HepG2 (cell line): ENCODE results near the gene ALOX5AP. TPM values are rescaled to one million over a fixed set of nuclear protein-coding genes. Genes with fewer than 3 reads are reported as not detected.

Source experiments
- ATAC-seq: fragments of 200-7000 bp; cut with Tn5 transposase; 3 replicates; pipeline ENCODE4 v1.9.1; 2020; ENCODE audit warnings: mild to moderate bottlenecking, moderate library complexity
- BruUV-seq: library from RNA; stranded (reverse); fragments of 400-500 nt; replicated peaks from 2 replicates; lab custom pipeline; 2021; lab: Mats Ljungman, UMichigan
- CTCF ChIA-PET: fragments of 300-600 bp; formaldehyde crosslinking; extraction: SDS; loops from one replicate; lab custom pipeline; 2021; ENCODE audit warnings: low total read pairs, inconsistent platforms, low intra/inter-chr PET ratio; lab: Yijun Ruan, JAX
- POLR2A ChIA-PET: fragments of 350-600 bp; sonication (Branson Sonifier 250); formaldehyde crosslinking; loops from one replicate; lab custom pipeline; 2020; ENCODE audit warnings: antibody characterized with exemption, inconsistent platforms; lab: Yijun Ruan, JAX
- DNase-seq: peaks from one replicate; pipeline ENCODE4 v3.0.0-alpha.2; 2015; ENCODE audit warnings: low spot score
- FAIRE-seq: peaks from 3 replicates; lab custom pipeline; 2011; peaks lifted over from hg19 to GRCh38; lab: Jason Lieb, UNC
- H2AFZ ChIP-seq: one replicate; pipeline ENCODE4 v1.6.1; 2011; ENCODE audit warnings: low read length, inconsistent platforms
- H3K27ac ChIP-seq: fragments of 300-600 bp; 3 replicates; pipeline ENCODE4 v1.8.0; 2011; ENCODE audit warnings: mixed run types, mild to moderate bottlenecking, mixed read lengths, low read length, inconsistent platforms; ENCODE audit not compliant: insufficient read depth; ENCODE audit errors: extremely low read length
- H3K27me3 ChIP-seq, 2 experiments: fragments of 200-600 bp in 1 of 2; 2 replicates in 1 of 2; 3 replicates in 1 of 2; pipeline versions ENCODE4 v1.6.0 to v1.8.0; 2011; ENCODE audit warnings: low read length in 2 of 2, mild to moderate bottlenecking in 2 of 2, moderate library complexity in 2 of 2, inconsistent platforms in 1 of 2; ENCODE audit not compliant: insufficient read depth in 2 of 2, control insufficient read depth in 1 of 2
- H3K36me3 ChIP-seq, 2 experiments: fragments of 200-600 bp in 1 of 2; replicated peaks in 1 of 2; 2 replicates in 1 of 2; 3 replicates in 1 of 2; pipeline versions ENCODE4 v1.5.1 to v1.8.0; 2011; ENCODE audit warnings: low read length in 2 of 2, inconsistent platforms in 1 of 2; ENCODE audit not compliant: insufficient read depth in 2 of 2, control insufficient read depth in 1 of 2
- H3K4me1 ChIP-seq: 2 replicates; pipeline ENCODE4 v1.5.1; 2012; ENCODE audit warnings: low read length, inconsistent platforms; ENCODE audit not compliant: insufficient read depth
- H3K4me2 ChIP-seq: 2 replicates; pipeline ENCODE4 v1.6.0; 2011; ENCODE audit warnings: low read depth, low read length, inconsistent platforms
- H3K4me3 ChIP-seq, 3 experiments: fragments of 200-600 bp in 1 of 3; sonication (generic), shearing (Covaris generic) in 1 of 3; replicated peaks in 1 of 3; 2 replicates each; pipeline ENCODE4 v1.5.1; 2011 to 2016; ENCODE audit warnings: low read length in 3 of 3, inconsistent platforms in 2 of 3, low read depth in 2 of 3, mild to moderate bottlenecking in 2 of 3, control low read depth in 1 of 3, mixed read lengths in 1 of 3; ENCODE audit not compliant: insufficient read depth in 1 of 3
- H3K79me2 ChIP-seq: one replicate; pipeline ENCODE4 v1.6.1; 2011; ENCODE audit warnings: low read length, inconsistent platforms; ENCODE audit not compliant: insufficient read depth
- H3K9ac ChIP-seq: 2 replicates; pipeline ENCODE4 v1.6.0; 2011; ENCODE audit warnings: mild to moderate bottlenecking, low read depth, low read length, inconsistent platforms; ENCODE audit not compliant: insufficient read depth
- H3K9me3 ChIP-seq: 2 replicates; pipeline ENCODE4 v1.5.1; 2012; ENCODE audit warnings: mild to moderate bottlenecking, low read length
- H4K20me1 ChIP-seq: 2 replicates; pipeline ENCODE4 v1.6.0; 2011; ENCODE audit warnings: inconsistent platforms, mild to moderate bottlenecking, low read length, moderate library complexity; ENCODE audit not compliant: insufficient read depth
- ARHGAP35 ChIP-seq: sonication (generic); formaldehyde crosslinking; IDR thresholded peaks from 2 replicates; pipeline ENCODE4 v1.9.0; 2022; ENCODE audit warnings: mild to moderate bottlenecking, inconsistent platforms, moderate library complexity, missing genetic modification reagents, borderline replicate concordance
- CTCF ChIP-seq: sonication (generic); formaldehyde crosslinking; IDR thresholded peaks from 2 replicates; pipeline ENCODE4 v1.5.0; 2020; ENCODE audit warnings: mild to moderate bottlenecking, missing genetic modification reagents, moderate library complexity
- KAT7 ChIP-seq: IDR thresholded peaks from 2 replicates; pipeline ENCODE4 v1.6.1; 2018; ENCODE audit warnings: borderline replicate concordance, missing compliant biosample characterization
- MAFK ChIP-seq, 2 experiments: IDR thresholded peaks in 1 of 2; conservative IDR thresholded peaks in 1 of 2; 2 replicates each; pipeline ENCODE4 v1.6.1; 2011; ENCODE audit warnings: improper control_type of control experiment in 2 of 2, low read length in 2 of 2
- MED8 ChIP-seq: sonication (generic); formaldehyde crosslinking; IDR thresholded peaks from 2 replicates; pipeline ENCODE4 v1.8.1; 2023; ENCODE audit warnings: mild to moderate bottlenecking, missing genetic modification reagents; ENCODE audit not compliant: insufficient replicate concordance
- NCOA5 ChIP-seq: sonication (generic); formaldehyde crosslinking; IDR thresholded peaks from 2 replicates; pipeline ENCODE4 v1.4.0; 2020; ENCODE audit warnings: missing genetic modification reagents
- PAX8 ChIP-seq: sonication (generic); formaldehyde crosslinking; IDR thresholded peaks from 2 replicates; pipeline ENCODE4 v1.8.0; 2022; ENCODE audit warnings: mild to moderate bottlenecking, missing genetic modification reagents, borderline replicate concordance
- PPARG ChIP-seq: conservative IDR thresholded peaks from 2 replicates; pipeline ENCODE4 v1.6.1; 2016; ENCODE audit warnings: missing biosample characterization, missing genetic modification reagents
- SMARCC2 ChIP-seq: fragments of 450-650 bp; IDR thresholded peaks from 2 replicates; pipeline ENCODE4 v1.6.1; 2017; ENCODE audit warnings: antibody characterized with exemption, mild to moderate bottlenecking
- TMF1 ChIP-seq: sonication (generic); formaldehyde crosslinking; IDR thresholded peaks from 2 replicates; pipeline ENCODE4 v1.8.1; 2022; ENCODE audit warnings: low read depth, missing genetic modification reagents
- YY1 ChIP-seq: IDR thresholded peaks from 2 replicates; pipeline ENCODE4 v1.6.1; 2011; ENCODE audit warnings: low read length, low read depth, moderate library complexity, mild to moderate bottlenecking; ENCODE audit not compliant: insufficient read depth, insufficient replicate concordance
- ZC3H13 ChIP-seq: sonication (generic); formaldehyde crosslinking; IDR thresholded peaks from 2 replicates; pipeline ENCODE4 v1.8.1; 2023; ENCODE audit warnings: mild to moderate bottlenecking, missing genetic modification reagents, moderate library complexity
- ZFX ChIP-seq: sonication (generic); formaldehyde crosslinking; IDR thresholded peaks from 2 replicates; pipeline ENCODE4 v1.4.0; 2020; ENCODE audit warnings: mild to moderate bottlenecking, low read depth, missing genetic modification reagents, moderate library complexity
- ZIK1 ChIP-seq: sonication (generic); formaldehyde crosslinking; IDR thresholded peaks from 2 replicates; pipeline ENCODE4 v1.5.0; 2020; ENCODE audit warnings: mild to moderate bottlenecking, low read depth, missing genetic modification reagents, borderline replicate concordance
- ZNF564 ChIP-seq: sonication (generic); formaldehyde crosslinking; IDR thresholded peaks from 2 replicates; pipeline ENCODE4 v1.8.1; 2023; ENCODE audit warnings: mild to moderate bottlenecking, missing genetic modification reagents
- ZNF567 ChIP-seq: sonication (generic); formaldehyde crosslinking; IDR thresholded peaks from 2 replicates; pipeline ENCODE4 v1.8.1; 2023; ENCODE audit warnings: mild to moderate bottlenecking, missing genetic modification reagents, borderline replicate concordance
- ZNF691 ChIP-seq: sonication (generic); formaldehyde crosslinking; IDR thresholded peaks from 2 replicates; pipeline ENCODE4 v1.4.0; 2020; ENCODE audit warnings: missing genetic modification reagents, low read depth, mild to moderate bottlenecking, borderline replicate concordance
- WGBS: methylation state at CpG from one replicate; pipeline ENCODE4 v1.1.6; 2017; ENCODE audit warnings: low lambda C conversion rate; 5-methylcytosine and 5-hydroxymethylcytosine counted together
- in situ Hi-C: cut with HindIII; loops from 2 replicates; pipeline ENCODE4 v1.10.0; 2017; ENCODE audit warnings: low pct_unique_long_range_greater_than_20kb; ENCODE audit not compliant: extremely low pct_ligation_motif_present
- intact Hi-C: fragments of 100-400 bp; cut with micrococcal nuclease; formaldehyde crosslinking; loops from one replicate; pipeline ENCODE4 v1.10.0; 2022; ENCODE audit not compliant: unreplicated experiment
- polyA plus RNA-seq, 8 experiments: library from polyadenylated mRNA; depleted of rRNA in 3 of 8; stranded (reverse) in 7 of 8; unstranded in 1 of 8; fragments of >200 nt; fragmentation: Illumina TruSeq in 4 of 8; extraction: Trizol in 4 of 8; gene quantifications; 2 replicates each; pipeline versions ENCODE4 v1.2.1 to v1.2.3, GENCODE V29; 2011 to 2016; ENCODE audit warnings: low read depth in 4 of 8, missing spikeins in 1 of 8, mixed read lengths in 1 of 8; ENCODE audit not compliant: insufficient read depth in 1 of 8
- total RNA-seq, 5 experiments: library from RNA; depleted of rRNA; stranded (reverse); fragments of >200 nt; fragmentation: Illumina TruSeq; extraction: Trizol; gene quantifications; 2 replicates each; pipeline ENCODE4 v1.2.3, GENCODE V29; 2016; ENCODE audit warnings: low read depth in 1 of 5
- TF ChIP-seq, protein P1 (sequence below): IDR thresholded peaks from 2 replicates; pipeline ENCODE4 v1.6.1; 2016; ENCODE audit warnings: mild to moderate bottlenecking

ALOX5AP gene
- total and polyA plus RNA-seq, 2 of the 13 experiments (the other 11 are each of a cell fraction or from before 2014, with no cell fraction given) = 0.97 to 1.2 TPM

GRCh38 chr13:30743319-30744055 lies 8.1 kb downstream of the ALOX5AP start:
- no peak overlapping the region for H3K27ac ChIP-seq
- ChIA-PET CTCF (no interaction called here), POLR2A (interaction anchor here (0.9 kb wide), 1 partner anchor 127 kb away, joined by 3 read pairs; no protein-coding TSS in a partner anchor)
- no peaks in the 10 kb centered on the region for H3K79me2 ChIP-seq
- in situ Hi-C loops (loop anchor here (5.0 to 10.0 kb wide), 2 partner anchors 59 to 119 kb away; no protein-coding TSS in a partner anchor), intact Hi-C loops (no loop called here)
- TF ChIP-seq YY1 = no peak
- TF ChIP-seq TMF1 = no peak
- TF ChIP-seq ZNF567 (CRISPR knock-in tag) = no peak
- no peak for TF ChIP-seq PPARG (CRISPR knock-in tag)
- TF ChIP-seq ZNF564 (CRISPR knock-in tag) = no peak
- no peak for TF ChIP-seq ARHGAP35 (CRISPR knock-in tag)
- no peak for TF ChIP-seq PAX8 (CRISPR knock-in tag)
- no peak for TF ChIP-seq MAFK (conservative IDR thresholded peaks at IDR 0.05 in 1 of 2, IDR thresholded peaks at IDR 0.05 in 1 of 2; ENCODE audit: low read length in 2 of 2)
- no peak for TF ChIP-seq NCOA5
- no peak for TF ChIP-seq CTCF
- no peak for TF ChIP-seq ZC3H13 (CRISPR knock-in tag)
- no peak for TF ChIP-seq SMARCC2
- TF ChIP-seq ZIK1 (CRISPR knock-in tag) = no peak
- TF ChIP-seq, protein P1, sequence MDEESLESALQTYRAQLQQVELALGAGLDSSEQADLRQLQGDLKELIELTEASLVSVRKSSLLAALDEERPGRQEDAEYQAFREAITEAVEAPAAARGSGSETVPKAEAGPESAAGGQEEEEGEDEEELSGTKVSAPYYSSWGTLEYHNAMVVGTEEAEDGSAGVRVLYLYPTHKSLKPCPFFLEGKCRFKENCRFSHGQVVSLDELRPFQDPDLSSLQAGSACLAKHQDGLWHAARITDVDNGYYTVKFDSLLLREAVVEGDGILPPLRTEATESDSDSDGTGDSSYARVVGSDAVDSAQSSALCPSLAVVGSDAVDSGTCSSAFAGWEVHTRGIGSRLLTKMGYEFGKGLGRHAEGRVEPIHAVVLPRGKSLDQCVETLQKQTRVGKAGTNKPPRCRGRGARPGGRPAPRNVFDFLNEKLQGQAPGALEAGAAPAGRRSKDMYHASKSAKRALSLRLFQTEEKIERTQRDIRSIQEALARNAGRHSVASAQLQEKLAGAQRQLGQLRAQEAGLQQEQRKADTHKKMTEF (CRISPR knock-in tag) = no peak
- TF ChIP-seq KAT7 = no peak
- no peak for TF ChIP-seq ZNF691 (CRISPR knock-in tag)
- TF ChIP-seq ZFX = no peak
- TF ChIP-seq MED8 (CRISPR knock-in tag) = no peak
- peak overlapping the region in 1 of 3 experiments; percentile 19; a peak in 1 of 6 replicates for H3K4me3 ChIP-seq
- ATAC-seq (no peak), DNase-seq (peak; percentile 10), FAIRE-seq (no peak)
- H3K9ac ChIP-seq = no peak overlapping the region
- H3K4me2 ChIP-seq = peak overlapping the region; percentile 63
- no peaks in the 10 kb centered on the region for H4K20me1 ChIP-seq
- H3K36me3 ChIP-seq = no peaks in the 10 kb centered on the region
- peaks cover 69% of the 10 kb centered on the region for H3K4me1 ChIP-seq
- 2% methylated on average over 4 of the region's 4 CpGs for WGBS
- H2AFZ ChIP-seq = no peak overlapping the region
- no TSS peak for BruUV-seq
- peaks cover 0 to 6% of the 10 kb centered on the region in 2 experiments; a peak in 1 of 5 replicates for H3K27me3 ChIP-seq
- H3K9me3 ChIP-seq = no peaks in the 10 kb centered on the region
